ENCODE data around the gene TMEM184A.

The TMEM184A gene

DNA sequence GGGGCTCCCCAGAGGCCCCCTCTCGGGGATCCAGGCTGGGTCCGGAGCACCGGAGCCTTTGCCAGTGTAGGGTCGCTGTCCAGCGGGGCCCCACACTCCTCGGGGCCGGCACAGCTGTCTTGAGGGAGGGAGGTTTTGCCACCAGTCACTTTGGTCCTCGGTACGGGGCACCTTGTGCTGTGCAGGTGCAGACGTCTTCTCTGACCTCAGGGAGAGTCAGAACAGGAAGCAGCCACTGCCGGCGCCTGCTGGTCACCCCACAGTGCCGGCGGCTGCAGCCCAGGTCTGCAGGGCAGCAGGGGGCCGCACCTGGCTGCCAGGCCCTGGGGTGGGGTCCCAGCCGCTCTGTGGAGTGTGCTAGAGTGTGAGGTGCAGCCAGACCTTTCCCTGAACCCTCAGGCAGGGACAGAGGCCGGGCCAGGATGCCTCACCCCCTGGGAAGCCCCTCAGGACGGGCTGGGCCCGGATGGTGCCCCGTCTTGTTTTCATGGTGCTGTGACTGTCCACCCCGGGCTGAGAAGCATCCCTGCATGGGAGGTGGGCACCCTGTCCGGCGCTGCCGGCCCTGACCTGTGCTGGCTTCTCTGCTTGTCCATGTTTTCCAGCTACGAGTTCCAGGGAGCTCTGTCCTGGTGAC lies 17.3 kb downstream of the TMEM184A start:
- DNase-seq = no peak

DNA sequence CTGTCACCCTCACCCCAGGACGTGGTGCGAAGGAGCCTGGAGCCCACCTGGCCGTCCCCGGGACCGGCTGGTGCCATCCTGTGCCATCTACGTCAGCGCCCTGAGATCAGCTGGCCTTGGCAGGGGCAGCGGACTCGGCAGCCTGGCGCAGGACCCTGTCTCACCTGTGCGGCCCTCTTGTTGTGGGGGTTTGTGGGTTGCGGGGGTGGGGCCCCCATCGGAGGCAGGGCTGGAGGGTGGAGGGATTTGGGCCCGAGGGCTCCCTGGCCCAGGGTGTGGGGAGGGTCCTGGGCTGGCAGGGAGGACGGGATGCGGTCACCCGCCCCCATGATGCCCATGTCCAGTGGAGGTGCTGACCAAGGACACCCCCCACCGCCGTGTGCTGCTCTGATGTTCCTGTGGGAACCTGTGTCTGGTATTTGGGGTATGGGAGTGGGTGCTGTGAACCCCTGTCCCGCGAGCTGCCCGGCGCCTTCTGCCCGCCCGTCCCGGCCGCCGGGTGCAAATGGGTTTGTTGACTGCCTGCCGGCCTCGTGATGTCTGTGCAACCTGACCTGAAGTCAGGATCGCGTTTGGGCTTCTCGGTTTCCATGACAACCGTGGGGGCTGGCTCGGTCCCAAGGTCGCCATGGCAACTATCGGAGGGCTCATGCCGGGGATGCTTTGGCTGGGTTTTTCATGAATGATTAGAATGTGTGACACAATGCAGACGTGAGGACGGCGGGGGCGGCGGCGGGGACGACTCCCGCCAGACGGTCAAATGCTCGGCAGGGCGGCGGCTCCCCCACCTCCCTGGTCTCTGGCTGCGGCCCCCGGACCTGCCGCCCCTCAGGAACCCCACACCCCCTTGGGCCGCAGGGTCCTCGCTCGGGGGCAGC lies 18.2 kb downstream of the TMEM184A start:
- peak; percentile 15 for DNase-seq

DNA sequence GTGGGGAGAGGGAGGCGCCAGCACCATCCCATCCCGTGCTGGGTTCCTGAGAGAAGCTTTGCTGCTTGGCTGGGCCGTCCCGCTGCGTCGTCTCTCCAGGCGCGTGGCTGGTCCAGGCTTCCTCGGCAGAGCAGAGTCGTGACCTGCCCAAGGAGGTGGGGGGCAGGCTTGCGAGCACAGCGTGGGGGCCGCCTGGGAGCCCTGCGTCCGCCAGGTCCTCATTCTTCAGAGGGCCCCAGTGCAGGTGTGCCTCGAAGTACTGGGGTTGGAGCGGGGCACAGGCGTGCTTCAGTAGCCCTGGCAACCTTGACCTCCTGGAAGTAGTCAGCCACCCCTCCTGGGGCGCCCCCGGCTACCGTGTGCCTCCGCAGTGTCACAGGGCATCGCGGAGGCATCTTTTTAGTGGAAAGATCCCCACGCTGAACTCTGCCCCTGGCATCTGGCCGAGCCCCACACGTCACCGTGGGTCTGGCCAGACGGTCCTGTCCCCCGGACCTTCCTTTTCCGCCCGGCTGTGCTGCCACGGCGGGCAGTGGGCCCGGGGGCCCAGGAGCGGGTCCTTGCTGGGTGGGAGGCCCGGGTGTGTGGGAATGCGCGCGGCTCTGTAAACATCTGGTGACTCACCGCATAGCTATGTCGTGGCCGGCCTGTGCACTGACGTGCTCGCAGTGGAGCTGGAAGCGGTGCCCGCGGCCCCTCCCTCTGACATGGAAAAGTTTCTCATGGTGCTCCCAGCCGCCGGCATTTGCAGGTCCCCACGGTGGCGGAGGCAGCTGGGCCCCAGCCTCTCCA lies 19.1 kb downstream of the TMEM184A start:
- peak; percentile 16 for DNase-seq

DNA sequence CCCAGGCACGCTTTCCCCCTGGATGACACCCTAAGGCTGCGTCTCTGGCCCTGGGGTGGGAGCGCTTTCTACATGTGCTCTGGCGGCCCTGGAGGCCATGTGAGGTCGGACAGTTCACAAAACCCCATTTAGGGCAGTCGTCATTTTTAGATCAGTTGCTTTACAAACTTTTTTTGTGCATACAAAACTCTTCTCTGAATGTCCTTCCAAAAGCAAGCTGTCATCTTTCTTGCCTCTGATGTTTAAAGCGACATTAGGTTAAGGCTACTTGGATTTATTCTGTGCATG lies 19.6 kb downstream of the TMEM184A start:
- no peak for DNase-seq

DNA sequence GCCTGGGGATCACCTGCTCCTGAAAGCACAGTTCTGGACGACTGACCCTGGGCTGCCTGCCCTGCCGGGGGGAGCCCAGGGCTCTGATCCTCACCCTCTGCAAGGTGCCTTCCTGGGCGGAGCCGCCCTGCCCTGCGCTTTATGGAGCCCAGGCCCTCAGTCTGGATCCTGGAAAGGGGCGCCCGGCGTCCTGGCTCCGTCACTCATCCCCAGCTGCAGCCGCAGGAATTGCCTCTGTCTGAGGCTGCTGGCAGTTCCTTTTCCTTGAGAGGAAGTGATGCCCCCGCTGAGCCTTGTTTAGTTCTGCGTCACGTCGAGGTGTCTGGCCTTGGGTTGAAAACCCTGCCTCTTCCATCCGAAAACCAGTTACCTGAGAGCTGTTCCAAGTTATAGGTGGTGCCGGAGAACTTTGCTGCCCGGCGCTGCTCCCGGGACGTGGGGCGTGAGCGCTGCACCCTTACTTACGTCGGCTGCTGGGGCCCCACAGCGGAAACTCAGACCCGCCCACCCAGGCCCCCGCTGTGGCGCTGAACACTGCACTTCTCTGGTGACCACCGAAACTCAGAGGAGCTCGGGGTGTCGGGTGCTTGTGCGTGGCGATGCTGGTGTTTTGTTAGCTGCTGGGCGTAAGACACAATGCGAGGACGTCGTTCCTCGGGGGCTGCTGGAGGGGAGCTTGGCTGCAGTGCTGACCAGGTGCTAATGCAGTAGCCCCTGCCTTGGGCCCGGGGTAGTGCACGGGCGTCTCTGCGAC lies 20.1 kb downstream of the TMEM184A start:
- no peak for DNase-seq

DNA sequence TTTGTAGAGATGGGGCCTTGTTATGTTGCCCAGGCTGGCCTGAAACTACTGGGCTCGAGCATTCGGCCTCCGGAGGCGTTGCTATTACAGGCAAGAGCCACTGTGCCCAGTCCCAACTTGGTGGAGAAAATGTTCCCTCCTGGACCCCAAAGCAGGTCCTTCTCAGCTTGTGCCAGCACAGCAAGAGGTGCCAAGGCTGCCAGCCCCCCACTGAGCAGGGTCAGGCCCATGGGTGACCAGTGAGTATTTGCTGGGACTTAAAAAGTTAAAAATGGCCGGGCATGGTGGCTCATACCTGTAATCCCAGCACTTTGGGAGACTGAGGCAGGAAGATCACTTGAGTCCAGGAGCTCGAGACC lies 20.9 kb downstream of the TMEM184A start:
- no peak for DNase-seq

DNA sequence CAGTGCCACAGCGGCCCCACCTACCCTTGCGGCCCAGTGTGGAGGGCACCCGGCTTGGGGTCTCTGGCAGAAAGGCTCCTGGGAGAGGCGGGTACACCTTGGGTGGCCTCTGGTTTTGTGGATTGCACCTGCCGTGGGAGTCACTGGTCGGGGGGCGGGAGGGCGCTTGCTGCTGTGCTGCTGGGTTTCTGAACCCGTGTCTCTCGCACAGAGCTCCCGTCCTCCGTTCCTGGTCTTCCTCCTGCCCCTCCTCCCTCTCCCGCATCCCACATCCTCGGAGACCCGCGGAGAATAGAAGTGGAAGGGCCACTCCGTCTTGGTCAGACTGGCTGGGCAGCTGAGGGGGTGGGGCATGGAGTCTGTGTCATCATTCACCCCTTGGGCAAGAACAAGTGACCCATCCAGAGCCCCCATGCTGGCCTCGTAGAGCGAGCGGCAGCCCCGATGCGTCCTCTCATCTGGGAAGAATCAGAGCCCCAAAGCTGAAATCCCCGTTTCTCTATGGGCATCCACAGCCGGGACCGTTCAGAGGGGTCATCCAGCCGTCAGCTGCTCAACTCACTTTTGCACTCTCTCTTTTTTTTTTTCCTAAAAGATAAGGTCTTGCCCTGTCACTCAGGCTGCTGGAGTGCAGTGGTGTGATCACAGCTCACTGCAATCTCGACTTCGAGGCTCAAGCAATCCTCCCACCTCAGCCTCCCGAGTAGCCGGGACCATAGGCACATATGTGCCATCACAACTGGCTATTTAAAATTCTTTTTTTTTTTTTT lies 21.5 kb downstream of the TMEM184A start:
- DNase-seq = peak; percentile 22

DNA sequence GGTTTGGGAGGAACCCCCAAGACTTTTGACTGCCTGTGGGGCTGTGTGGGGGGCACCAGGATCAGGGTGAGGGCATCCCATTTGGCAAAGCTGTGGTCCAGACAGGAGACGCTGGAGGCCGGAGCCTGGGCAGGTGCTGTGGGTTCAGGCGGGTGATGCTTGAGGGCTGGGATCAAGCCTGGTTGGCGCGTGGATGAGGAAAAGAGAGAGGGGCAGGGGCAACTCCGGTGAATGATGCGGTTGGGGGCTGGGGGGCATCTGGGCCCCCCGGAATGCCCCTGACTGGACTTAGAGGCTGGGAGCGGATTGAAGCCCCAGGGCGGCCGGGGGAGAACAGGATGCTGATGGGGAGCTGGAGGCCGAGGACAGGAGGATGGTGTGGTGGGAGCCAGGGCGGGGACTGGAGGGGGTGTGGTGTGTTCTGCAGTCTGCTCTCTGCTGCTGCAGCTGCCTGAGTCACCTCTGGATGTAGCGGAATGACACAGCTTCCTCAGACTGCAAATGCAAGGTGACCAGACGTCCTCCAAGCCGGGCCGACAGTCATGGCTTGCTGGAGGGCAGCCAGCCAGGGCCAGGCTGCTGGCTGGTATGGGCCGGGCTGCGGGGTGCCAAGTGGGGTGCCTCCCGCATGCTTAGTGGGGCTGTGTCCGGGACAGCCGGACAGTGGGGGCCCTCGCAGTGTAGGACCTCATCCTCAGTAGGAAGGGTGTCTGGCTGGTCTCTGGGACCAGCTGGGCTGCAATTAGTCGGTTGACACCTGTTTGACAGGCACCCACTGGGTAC lies 22.3 kb downstream of the TMEM184A start:
- DNase-seq = peak; percentile 38

DNA sequence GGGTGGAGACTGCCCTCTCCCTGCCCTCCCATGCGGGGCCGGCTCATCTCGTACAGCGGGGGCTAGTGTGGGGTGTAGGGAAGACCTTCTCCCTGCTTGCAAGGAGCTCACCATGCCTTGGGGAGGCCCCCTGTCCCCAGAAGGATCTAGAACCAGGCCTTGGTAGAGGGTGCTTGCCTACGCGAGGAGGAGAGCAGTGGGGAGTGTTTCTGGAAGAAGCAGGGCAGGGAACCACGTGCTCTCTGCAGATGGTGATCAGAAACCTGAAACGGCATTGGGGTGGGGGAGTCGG lies 22.8 kb downstream of the TMEM184A start:
- DNase-seq = no peak

DNA sequence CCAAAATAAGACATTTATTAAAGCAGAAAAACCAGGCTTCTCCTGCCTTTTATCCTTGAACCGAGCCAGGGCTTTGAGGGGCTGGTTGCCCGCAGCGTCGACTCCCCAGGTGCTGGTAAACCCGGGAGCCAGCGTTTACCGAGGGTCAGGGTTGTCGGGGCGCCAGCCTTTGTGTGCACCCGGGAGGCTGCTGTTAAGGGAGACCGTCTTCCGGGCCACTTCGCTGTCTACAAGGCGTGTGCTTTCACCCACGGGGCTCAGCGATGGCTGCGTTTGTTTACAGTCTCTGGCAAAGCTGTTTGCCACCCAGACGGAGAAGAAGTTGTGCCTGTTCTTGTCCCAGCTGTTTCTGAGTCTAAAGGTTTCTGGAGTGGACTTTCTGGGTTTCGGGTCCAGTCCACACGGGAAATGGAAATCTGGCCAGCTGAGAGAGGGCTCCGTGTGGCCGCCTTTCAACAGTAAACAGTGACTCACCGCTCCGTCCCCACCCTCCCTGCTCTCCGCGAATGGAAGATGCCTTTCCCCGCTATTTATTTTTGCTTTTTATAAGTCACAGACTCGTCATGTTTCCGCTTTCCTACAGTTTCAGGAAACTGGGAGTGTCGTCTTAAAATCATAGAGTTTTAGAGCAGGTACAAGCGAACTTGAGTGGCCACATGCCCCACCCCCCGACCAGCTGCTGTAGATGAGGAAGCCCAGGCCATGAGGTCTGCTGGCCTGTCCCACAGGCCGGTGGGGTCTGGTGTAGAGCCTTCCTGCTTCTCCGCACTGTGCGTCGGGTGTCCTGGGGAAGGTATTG lies 23.4 kb downstream of the TMEM184A start:
- peak; percentile 62 for DNase-seq

DNA sequence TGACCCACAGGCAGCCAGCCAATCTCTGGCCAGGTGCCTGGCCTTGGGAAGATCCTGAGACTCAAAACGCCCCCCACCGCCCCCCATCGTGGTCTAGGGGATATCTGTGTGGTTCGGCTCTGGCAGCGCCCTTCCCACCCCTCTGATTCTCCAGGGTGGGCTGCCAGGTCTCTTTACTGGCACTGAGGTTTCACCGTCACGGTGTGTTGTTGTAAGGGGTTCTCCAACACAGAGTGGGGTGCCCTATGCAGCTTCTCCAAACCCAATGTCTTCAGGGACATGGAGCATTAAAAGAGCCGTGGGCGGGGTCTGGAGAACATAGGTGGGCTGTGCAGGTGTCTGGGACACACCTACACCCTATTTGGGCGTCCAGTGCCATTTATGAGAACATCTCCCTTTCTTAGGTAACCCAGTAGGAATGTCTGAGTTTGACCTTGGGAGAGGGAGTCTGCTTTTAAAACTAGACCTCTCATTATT lies 24.0 kb downstream of the TMEM184A start:
- DNase-seq = no peak

DNA sequence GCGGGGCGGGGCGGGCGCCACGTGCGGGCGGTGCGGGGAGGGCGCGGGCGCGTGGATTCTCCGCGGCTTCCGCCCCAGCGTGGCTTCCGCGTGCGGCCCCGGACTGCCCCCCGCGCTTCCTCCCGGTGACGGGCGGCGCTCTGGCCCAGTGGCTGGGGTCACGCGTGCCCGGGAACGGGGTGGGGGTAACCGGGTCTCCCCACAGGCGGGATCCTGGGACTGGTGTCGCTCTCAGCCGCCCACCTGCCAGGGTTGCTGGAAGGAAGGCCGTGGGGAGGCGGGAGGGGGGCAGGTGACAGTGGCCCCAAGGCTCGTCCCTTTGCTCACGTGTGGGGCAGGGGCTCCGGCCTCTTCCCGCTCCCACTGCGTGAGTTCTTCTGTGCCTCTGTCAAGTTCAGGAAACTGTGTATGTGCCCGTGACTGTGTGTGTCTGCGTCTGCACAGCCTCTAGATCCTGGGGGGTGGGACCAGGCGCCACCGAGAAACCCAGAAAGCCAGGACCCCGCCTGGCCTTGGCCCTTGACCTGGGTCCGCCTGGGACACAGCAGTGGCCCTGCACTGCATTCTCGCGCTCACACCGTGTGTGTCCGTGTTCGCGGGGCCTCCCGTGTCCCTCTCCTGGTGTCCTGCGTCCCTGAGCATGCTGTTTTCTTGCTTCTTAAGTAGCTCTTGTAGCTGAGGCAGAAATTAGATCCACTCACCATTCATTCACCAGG lies 24.6 kb downstream of the TMEM184A start:
- DNase-seq = peak; percentile 53

DNA sequence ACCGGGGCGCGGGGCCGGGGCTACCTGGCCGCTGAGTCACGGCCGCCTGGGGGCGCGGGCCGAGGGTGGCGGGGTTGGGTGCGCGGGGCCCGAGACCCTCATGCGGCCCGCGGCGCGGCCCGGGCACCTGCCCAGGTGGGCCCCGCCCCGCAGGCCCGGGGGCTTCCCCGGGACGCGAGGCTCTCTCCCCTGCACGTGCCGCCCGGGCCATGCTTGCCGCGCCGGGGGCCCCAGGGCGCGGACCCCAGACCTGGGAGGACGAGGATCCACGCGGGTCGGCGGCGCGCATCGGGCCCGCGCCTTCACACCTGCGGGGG lies 25.1 kb downstream of the TMEM184A start:
- DNase-seq = peak; percentile 51

DNA sequence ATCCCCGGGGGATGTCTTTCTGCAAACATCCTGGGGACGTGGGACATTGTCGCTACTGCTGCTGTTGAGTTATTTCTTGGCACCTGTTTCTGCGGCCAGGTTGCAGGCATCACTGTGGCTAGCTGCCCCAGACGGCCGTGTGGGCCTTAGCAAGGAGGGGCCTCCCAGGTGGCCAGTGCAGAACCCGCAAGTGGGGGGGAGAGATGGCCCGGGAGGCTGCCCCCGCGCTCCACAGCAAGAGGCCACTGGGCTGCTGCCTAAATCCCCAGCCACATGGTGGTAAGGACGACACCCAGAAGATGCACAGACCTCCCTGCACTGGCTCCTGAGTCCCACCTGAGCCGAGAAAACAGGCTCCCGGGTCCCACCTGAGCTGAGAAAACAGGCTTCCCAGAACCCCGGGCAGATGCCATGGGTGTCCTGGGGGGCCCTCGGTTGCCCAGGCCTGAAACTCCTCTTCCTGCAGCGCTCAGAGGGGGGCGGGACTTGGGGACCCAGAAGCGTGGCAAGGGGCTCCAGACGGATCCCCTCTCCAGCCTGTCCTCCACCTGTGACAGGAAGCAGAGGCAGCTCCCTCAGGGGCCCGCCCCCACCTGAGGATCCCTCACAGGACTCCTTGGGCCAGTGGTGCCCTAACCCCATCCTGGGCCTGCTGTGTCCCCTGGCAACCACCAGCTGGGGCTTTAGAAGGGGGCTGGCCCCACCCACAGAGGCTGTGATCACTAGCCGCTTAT lies 26.5 kb downstream of the TMEM184A start:
- no peak for DNase-seq

DNA sequence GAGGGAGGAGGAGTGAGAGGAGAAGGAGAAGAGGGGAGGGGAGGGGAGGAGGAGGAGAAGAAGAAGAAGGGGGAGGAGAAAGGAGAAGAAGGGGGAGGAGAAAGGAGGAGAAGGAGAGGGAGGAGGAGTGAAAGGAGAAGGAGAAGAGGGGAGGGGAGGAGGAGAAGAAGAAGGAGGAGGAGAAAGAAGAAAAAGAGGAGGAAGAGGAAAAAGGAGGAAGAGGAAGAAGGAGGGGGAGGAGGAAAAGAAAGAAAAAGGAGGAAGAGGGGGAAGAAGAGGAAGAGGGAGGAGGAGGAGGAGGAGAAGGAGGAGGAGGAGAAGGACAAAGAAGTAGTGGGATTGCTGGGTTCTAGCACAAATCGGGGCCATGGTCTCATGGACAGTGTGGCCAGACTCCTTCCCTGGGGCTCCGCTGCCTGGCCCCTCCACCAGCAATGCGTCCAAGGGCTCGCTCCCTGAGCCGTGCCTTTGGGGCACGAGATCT lies 29.7 kb downstream of the TMEM184A start:
- no peak for DNase-seq

DNA sequence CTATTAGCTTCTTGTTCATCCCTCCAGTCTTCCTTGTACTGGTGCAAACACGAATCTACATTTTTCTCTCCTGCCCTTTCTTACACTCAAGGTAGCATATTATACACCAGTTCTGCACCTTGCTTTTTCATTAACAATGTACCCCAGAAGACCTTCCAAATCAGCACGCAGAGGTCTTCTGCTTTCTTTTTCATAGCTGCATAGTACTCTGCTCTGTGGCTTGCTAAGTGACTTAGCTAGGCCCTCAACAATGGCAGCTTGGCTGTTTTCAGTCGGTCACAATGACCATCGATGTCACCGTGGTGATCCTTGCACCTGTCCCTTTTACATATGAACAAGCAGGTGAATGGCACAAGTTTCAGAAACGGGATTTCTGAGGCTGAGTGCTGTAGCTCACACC lies 30.6 kb downstream of the TMEM184A start:
- no peak for DNase-seq

DNA sequence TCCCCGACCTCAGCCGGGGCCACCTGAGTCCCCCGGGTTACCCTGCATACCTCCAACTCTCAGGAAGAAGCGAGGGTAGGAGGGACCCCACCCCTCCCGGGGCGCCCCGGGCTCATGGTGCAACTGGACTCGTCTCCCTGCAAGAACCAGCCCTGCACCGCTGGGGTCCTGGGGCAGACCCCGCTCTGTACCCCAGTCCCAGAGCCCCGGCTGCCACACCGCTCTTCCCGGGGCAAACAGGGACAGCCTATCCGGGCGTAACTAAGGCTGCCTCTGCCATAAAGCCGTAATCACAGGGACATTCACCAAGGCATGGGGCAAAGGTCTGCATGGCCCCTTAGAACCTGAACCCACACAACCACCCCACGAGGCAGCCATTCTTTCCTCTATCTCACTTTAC lies 32.2 kb downstream of the TMEM184A start:
- no peak for DNase-seq

DNA sequence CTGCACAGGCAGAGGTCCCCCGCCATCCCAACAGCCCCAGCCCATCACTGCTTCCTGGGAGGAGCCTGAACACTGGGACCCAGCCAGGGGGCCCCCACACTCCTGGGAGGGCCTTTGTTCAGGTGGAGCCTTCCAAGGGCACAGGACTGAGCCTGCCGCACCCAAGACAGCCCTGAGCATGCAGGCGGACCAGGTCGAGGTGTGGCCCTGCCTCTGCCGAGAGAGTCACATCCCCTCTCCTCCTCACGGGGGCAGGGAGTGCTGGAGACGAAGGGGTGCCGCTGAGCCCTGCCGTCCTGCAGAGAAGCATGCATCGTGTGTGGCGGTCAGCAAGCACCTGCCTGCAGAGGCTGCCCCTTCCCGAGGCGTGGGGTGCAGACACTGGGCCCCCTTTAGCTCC lies 32.8 kb downstream of the TMEM184A start:
- no peak for DNase-seq

DNA sequence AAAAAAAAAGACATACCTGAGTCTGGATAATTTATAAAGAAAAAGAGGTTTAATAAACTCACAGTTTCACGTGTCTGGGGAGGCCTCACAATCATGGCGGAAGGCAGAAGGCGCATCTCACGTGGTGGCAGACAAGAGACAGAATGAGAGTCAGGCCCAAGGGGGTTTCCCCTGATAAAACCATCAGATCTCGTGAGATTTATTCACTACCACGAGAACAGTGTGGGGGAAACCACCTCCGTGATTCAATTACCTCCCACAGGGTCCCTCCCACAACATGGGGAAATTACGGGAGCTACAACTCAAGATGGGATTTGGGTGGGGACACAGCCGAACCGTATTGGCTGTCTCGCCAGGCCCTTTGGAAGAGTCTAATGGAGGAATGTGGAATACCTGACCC lies 34.5 kb downstream of the TMEM184A start:
- no peak for DNase-seq
